ENCODE measurements around the gene WFIKKN2. TPM values are rescaled to one million over a fixed set of nuclear protein-coding genes. Genes with fewer than 3 reads are reported as not detected.
A peak's percentile ranks its signal among the peaks of the same experiment; 100 is the strongest.

WFIKKN2 gene
- total RNA-seq, 1 experiment from 2014 or later = not detected

- no peaks in the 10 kb centered on the region for H3K36me3 ChIP-seq (ENCODE audit: control insufficient read depth, insufficient read depth, low read length)
- ChIA-PET POLR2A (interaction anchor here (6.5 kb wide), 1 partner anchor 22 kb away, joined by 296 read pairs; the partner anchor contains the start of gene TOB1), CTCF (interaction anchor here (0.9 kb wide), 1 partner anchor 27 kb away, joined by 3 read pairs; no protein-coding TSS in a partner anchor)
- peaks cover 66% of the 10 kb centered on the region for H3K4me1 Mint-ChIP-seq (ENCODE audit: low read depth, unreplicated experiment)
- H3K4me3 ChIP-seq (ENCODE audit: low read depth, low read length) = no peak overlapping the region
- H3K27ac Mint-ChIP-seq (ENCODE audit: unreplicated experiment) = peak overlapping the region; percentile 70
- no peaks in the 10 kb centered on the region for H3K9me3 Mint-ChIP-seq (ENCODE audit: unreplicated experiment)
- no peaks in the 10 kb centered on the region for H3K9me3 ChIP-seq
- no peaks in the 10 kb centered on the region for H3K27me3 Mint-ChIP-seq (ENCODE audit: insufficient read depth, unreplicated experiment)
- H3K4me3 Mint-ChIP-seq (ENCODE audit: unreplicated experiment) = no peak overlapping the region
- DNase-seq = peak in 1 of 2 experiments; percentile 27
- no peak for TF ChIP-seq CTCF (IDR thresholded peaks at IDR 0.05; ENCODE audit: insufficient read depth in 1 of 2, low read depth in 1 of 2, low read length in 1 of 2, severe bottlenecking in 1 of 2, unreplicated experiment in 1 of 2)
- intact Hi-C loops (cut with micrococcal nuclease; ENCODE audit: unreplicated experiment) = no loop called here
- no peaks in the 10 kb centered on the region for H3K27me3 ChIP-seq (replicated peaks; ENCODE audit: control insufficient read depth, insufficient read depth, low read length)
- H3K36me3 Mint-ChIP-seq (ENCODE audit: insufficient read depth, unreplicated experiment) = peaks cover 12% of the 10 kb centered on the region
- no TSS peak for BruUV-seq (replicated peaks)
- H3K4me1 ChIP-seq = peaks cover 72% of the 10 kb centered on the region
These were observed 52.4 kb downstream of the WFIKKN2 start for GRCh38 chr17:50887705-50888245.

- Histone ChIP-seq H3K4me1 (peaks cover 69% of the 10 kb centered on the region), H3K9me3 (no peaks in the 10 kb centered on the region), H3K36me3 (ENCODE audit: control insufficient read depth, insufficient read depth, low read length) (no peaks in the 10 kb centered on the region), H3K27me3 (replicated peaks; ENCODE audit: control insufficient read depth, insufficient read depth, low read length) (no peaks in the 10 kb centered on the region), H3K4me3 (ENCODE audit: low read depth, low read length) (no peak overlapping the region)
- intact Hi-C loops (cut with micrococcal nuclease; ENCODE audit: unreplicated experiment) = loop anchor here (1.0 kb wide), 1 partner anchor 22 kb away; no protein-coding TSS in a partner anchor
- Mint-ChIP-seq H3K9me3 (ENCODE audit: unreplicated experiment) (no peaks in the 10 kb centered on the region), H3K4me3 (ENCODE audit: unreplicated experiment) (peak overlapping the region; percentile 10), H3K4me1 (ENCODE audit: low read depth, unreplicated experiment) (peaks cover 59% of the 10 kb centered on the region), H3K36me3 (ENCODE audit: insufficient read depth, unreplicated experiment) (peaks cover 5% of the 10 kb centered on the region), H3K27ac (ENCODE audit: unreplicated experiment) (peak overlapping the region; percentile 90), H3K27me3 (ENCODE audit: insufficient read depth, unreplicated experiment) (no peaks in the 10 kb centered on the region)
- DNase-seq = peak; percentile 65 to 79
- TSS peak; percentile 66 for BruUV-seq (replicated peaks)
- CTCF ChIA-PET = interaction anchor here (0.5 to 1.4 kb wide), 8 partner anchors 16 to 1514 kb away, joined by 3 to 7 read pairs (median 4); partner anchors contain the start of genes NME1 and TOB1
- POLR2A ChIA-PET = interaction anchor here (0.6 to 4.5 kb wide), 5 partner anchors 15 to 202 kb away, joined by 4 to 99 read pairs (median 5); partner anchors contain the start of gene TOB1
- no peak for TF ChIP-seq CTCF (IDR thresholded peaks at IDR 0.05; ENCODE audit: insufficient read depth in 1 of 2, low read depth in 1 of 2, low read length in 1 of 2, severe bottlenecking in 1 of 2, unreplicated experiment in 1 of 2)
These were observed 54.2 kb downstream of the WFIKKN2 start for GRCh38 chr17:50889528-50890118.

- Histone ChIP-seq H3K36me3 (ENCODE audit: control insufficient read depth, insufficient read depth, low read length) (no peaks in the 10 kb centered on the region), H3K9me3 (no peaks in the 10 kb centered on the region), H3K4me3 (ENCODE audit: low read depth, low read length) (no peak overlapping the region), H3K27me3 (replicated peaks; ENCODE audit: control insufficient read depth, insufficient read depth, low read length) (no peaks in the 10 kb centered on the region), H3K4me1 (peaks cover 65% of the 10 kb centered on the region)
- TSS peak; percentile 33 for BruUV-seq (replicated peaks)
- no peaks in the 10 kb centered on the region for H3K27me3 Mint-ChIP-seq (ENCODE audit: insufficient read depth, unreplicated experiment)
- ChIA-PET POLR2A (interaction anchor here (1.1 to 4.5 kb wide), 3 partner anchors 14 to 40 kb away, joined by 4 to 99 read pairs (median 5); partner anchors contain the start of gene TOB1), CTCF (interaction anchor here (1.0 to 2.1 kb wide), 2 partner anchors 15 to 38 kb away, joined by 3 to 10 read pairs; no protein-coding TSS in a partner anchor)
- peak; percentile 78 to 80 for DNase-seq
- no peak for TF ChIP-seq CTCF (IDR thresholded peaks at IDR 0.05; ENCODE audit: insufficient read depth in 1 of 2, low read depth in 1 of 2, low read length in 1 of 2, severe bottlenecking in 1 of 2, unreplicated experiment in 1 of 2)
- intact Hi-C loops (cut with micrococcal nuclease; ENCODE audit: unreplicated experiment) = loop anchor here (1.0 kb wide), 1 partner anchor 24 kb away; no protein-coding TSS in a partner anchor
- H3K9me3 Mint-ChIP-seq (ENCODE audit: unreplicated experiment) = no peaks in the 10 kb centered on the region
- peaks cover 5% of the 10 kb centered on the region for H3K36me3 Mint-ChIP-seq (ENCODE audit: insufficient read depth, unreplicated experiment)
- no peak overlapping the region for H3K4me3 Mint-ChIP-seq (ENCODE audit: unreplicated experiment)
- H3K27ac Mint-ChIP-seq (ENCODE audit: unreplicated experiment) = peak overlapping the region; percentile 90
- H3K4me1 Mint-ChIP-seq (ENCODE audit: low read depth, unreplicated experiment) = peaks cover 66% of the 10 kb centered on the region
These were observed 55.5 kb downstream of the WFIKKN2 start for GRCh38 chr17:50890675-50891516.
